Activated naive CD4-positive, alpha-beta T cell treated with anti-CD3 and anti-CD28 coated beads, Interleukin-2, amount 50 U/mL, for 24 hours (primary cell): ENCODE measurements around the gene TRAK1.
A peak's percentile ranks its signal among the peaks of the same experiment; 100 is the strongest.

ENCODE experiments used
- H3K27ac Mint-ChIP-seq: one replicate; pipeline ENCODE4 v1.8.0; 2021; ENCODE audit warnings: mild to moderate bottlenecking, mixed read lengths
- H3K27me3 Mint-ChIP-seq: one replicate; pipeline ENCODE4 v1.8.0; 2021; ENCODE audit warnings: mixed read lengths
- H3K36me3 Mint-ChIP-seq: one replicate; pipeline ENCODE4 v1.8.0; 2021; ENCODE audit warnings: mixed read lengths
- H3K4me1 Mint-ChIP-seq: one replicate; pipeline ENCODE4 v1.8.0; 2021; ENCODE audit warnings: mixed read lengths
- H3K4me3 Mint-ChIP-seq: one replicate; pipeline ENCODE4 v1.8.0; 2021; ENCODE audit warnings: mild to moderate bottlenecking, mixed read lengths
- H3K9me3 Mint-ChIP-seq: one replicate; pipeline ENCODE4 v1.8.0; 2021; ENCODE audit warnings: mixed read lengths

Gene TRAK1

DNA sequence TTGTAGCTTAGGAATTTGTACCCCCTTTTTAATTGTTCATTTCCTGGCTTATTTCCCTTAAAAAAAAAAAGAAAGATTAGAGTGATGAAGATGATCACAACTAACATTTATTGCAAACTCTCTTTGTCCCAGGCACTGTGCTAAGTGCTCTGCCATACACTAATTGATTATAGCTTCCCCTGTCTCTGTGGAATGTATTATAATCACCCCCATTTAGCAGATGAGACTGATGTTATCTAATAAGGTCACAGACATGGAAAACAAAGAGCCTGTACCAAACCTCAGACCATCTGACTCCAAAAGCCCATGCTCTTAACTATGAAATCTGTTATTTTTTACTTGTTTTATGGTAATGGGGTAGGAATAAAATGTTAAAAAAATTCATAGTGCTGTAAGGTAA lies 53.1 kb downstream of the TRAK1 start:
- H3K4me3 Mint-ChIP-seq, result no peak overlapping the region
- H3K9me3 Mint-ChIP-seq, result no peaks in the 10 kb centered on the region
- peaks cover 4% of the 10 kb centered on the region for H3K36me3 Mint-ChIP-seq
- H3K27me3 Mint-ChIP-seq, result no peaks in the 10 kb centered on the region
- peak overlapping the region; percentile 23 for H3K27ac Mint-ChIP-seq
- H3K4me1 Mint-ChIP-seq, result peaks cover 30% of the 10 kb centered on the region

DNA sequence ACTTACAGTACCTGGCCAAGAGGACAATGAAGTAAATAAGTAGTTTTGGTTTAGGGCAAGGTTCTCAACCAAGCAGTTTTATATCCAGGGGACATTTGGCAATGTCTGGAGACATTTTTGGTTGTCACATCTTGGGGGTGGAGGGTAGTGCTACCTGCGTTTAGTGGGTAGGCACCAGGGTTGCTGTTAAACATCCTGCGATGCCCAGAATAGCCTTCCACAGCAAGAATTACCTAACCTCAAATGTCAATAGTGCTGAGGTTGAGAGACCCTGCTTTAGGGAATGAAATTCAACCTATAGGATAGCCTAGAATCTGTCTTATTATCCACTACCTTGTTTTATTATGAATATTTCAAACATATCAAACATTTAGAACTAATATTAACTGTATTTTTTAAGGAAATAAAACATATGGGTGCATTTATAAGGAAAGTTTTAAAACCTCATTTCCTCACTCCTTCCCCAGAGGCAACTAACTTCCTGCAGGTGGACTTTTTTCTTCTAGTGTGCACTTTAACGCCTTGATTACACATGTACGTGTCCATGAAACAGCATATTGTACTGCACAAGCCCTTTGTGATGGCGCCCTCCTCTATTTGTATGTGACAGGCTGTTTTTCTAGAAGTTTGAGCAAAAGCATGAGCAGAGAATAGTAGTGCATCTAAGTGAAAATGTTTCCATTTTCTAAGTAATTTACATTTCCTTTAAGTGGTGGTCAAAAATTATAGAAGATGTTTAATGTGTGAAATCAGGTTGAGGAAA lies 57.1 kb downstream of the TRAK1 start:
- H3K27me3 Mint-ChIP-seq, result no peaks in the 10 kb centered on the region
- no peak overlapping the region for H3K27ac Mint-ChIP-seq
- H3K36me3 Mint-ChIP-seq, result peaks cover 4% of the 10 kb centered on the region
- peaks cover 33% of the 10 kb centered on the region for H3K4me1 Mint-ChIP-seq
- H3K9me3 Mint-ChIP-seq, result no peaks in the 10 kb centered on the region
- H3K4me3 Mint-ChIP-seq, result no peak overlapping the region

DNA sequence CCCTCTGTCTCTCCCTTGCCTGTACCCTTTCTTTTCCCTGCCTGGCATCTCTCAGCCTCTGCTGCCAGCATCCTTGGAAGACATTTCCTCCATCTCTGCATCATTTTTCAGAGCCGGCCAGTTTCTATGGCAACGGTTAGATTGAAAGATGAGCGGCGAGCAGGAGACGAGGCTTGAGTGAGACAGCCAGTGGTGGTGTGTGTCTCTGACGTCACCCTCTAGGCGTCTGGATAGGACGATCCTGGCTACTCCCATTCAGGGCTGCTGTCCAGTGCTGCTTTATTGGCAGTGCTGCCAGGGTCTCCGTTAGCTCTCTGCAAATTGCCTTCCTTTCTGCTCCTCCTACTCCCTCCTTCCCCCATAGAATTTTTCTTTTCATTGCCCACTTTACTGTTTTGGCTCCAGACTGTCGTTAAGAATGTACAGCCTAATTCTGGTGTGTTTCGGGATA lies 57.9 kb downstream of the TRAK1 start:
- no peaks in the 10 kb centered on the region for H3K27me3 Mint-ChIP-seq
- no peak overlapping the region for H3K4me3 Mint-ChIP-seq
- peaks cover 30% of the 10 kb centered on the region for H3K4me1 Mint-ChIP-seq
- H3K27ac Mint-ChIP-seq, result peak overlapping the region; percentile 51
- no peaks in the 10 kb centered on the region for H3K9me3 Mint-ChIP-seq
- peaks cover 4% of the 10 kb centered on the region for H3K36me3 Mint-ChIP-seq

- peaks cover 3% of the 10 kb centered on the region for H3K36me3 Mint-ChIP-seq
- no peaks in the 10 kb centered on the region for H3K27me3 Mint-ChIP-seq
- H3K4me1 Mint-ChIP-seq, result peaks cover 26% of the 10 kb centered on the region
- no peak overlapping the region for H3K4me3 Mint-ChIP-seq
- H3K9me3 Mint-ChIP-seq, result no peaks in the 10 kb centered on the region
- no peak overlapping the region for H3K27ac Mint-ChIP-seq
These were observed 58.4 kb downstream of the TRAK1 start for GRCh38 chr3:42149532-42149931.

DNA sequence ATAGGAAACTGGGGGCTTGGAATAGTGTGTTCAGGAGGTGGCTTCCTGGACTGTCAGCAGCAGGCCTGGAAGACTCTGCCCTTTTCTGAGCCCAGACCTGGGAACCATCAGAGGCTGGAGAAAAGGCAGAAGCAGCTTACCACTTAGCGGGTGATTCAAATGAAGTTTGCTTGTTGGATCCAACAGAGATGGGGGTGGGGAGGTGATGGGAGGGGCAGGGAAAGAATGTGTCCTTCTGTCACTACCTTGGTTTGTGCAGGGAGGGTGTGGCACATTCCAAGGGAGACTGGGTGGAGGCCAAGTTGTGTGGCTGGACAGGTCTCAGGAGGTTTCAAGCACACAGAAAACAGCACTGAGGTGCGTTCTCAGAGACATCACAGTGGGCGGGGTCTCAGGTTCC lies 58.8 kb downstream of the TRAK1 start:
- peaks cover 3% of the 10 kb centered on the region for H3K36me3 Mint-ChIP-seq
- H3K27ac Mint-ChIP-seq, result no peak overlapping the region
- H3K4me1 Mint-ChIP-seq, result peaks cover 26% of the 10 kb centered on the region

DNA sequence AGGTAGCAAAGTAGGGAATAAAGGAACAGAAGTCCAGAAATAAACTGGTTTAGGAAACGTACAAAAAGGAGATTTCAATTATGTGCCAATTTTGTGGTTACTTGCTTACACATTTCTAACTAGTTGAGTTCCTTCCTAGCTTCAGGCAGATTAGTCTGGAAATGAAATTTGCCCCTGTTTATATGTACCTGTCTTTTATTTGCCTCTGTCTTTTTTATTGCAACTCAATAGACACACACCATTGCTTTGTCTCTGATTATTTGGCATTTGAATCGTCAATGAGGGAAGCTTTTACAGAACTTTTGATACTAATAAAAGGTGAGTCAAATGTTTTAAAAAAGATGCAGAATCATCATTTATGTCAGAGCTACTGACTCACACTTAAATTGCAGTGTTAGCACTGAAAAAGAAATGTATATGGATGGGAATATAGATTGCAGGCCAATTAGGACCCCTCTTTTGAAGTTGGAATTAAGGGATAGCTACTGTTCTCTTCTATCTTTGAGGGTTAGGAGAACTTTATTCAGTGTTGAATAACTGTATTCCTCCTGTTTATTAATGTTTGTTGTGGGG lies 60.5 kb downstream of the TRAK1 start:
- Mint-ChIP-seq H3K9me3 (no peaks in the 10 kb centered on the region), H3K27ac (no peak overlapping the region), H3K36me3 (no peaks in the 10 kb centered on the region), H3K27me3 (no peaks in the 10 kb centered on the region), H3K4me3 (no peak overlapping the region), H3K4me1 (peaks cover 26% of the 10 kb centered on the region)

More for the DNA sequence above, 58.8 kb downstream of the TRAK1 start:
- no peak overlapping the region for H3K4me3 Mint-ChIP-seq
- H3K9me3 Mint-ChIP-seq, result no peaks in the 10 kb centered on the region
- no peaks in the 10 kb centered on the region for H3K27me3 Mint-ChIP-seq

- Mint-ChIP-seq H3K36me3 (no peaks in the 10 kb centered on the region), H3K27ac (no peak overlapping the region), H3K27me3 (no peaks in the 10 kb centered on the region), H3K4me3 (no peak overlapping the region), H3K9me3 (no peaks in the 10 kb centered on the region), H3K4me1 (peaks cover 20% of the 10 kb centered on the region)
These were observed 61.0 kb downstream of the TRAK1 start for GRCh38 chr3:42152193-42152592.

- Mint-ChIP-seq H3K4me3 (no peak overlapping the region), H3K4me1 (peaks cover 17% of the 10 kb centered on the region), H3K36me3 (no peaks in the 10 kb centered on the region), H3K9me3 (no peaks in the 10 kb centered on the region), H3K27ac (no peak overlapping the region), H3K27me3 (no peaks in the 10 kb centered on the region)
These were observed 61.9 kb downstream of the TRAK1 start for GRCh38 chr3:42153039-42153438.

GRCh38 chr3:42157540-42158538 lies 66.7 kb downstream of the TRAK1 start:
- H3K4me3 Mint-ChIP-seq, result no peak overlapping the region
- no peaks in the 10 kb centered on the region for H3K36me3 Mint-ChIP-seq
- H3K9me3 Mint-ChIP-seq, result no peaks in the 10 kb centered on the region
- H3K27me3 Mint-ChIP-seq, result no peaks in the 10 kb centered on the region
- no peak overlapping the region for H3K27ac Mint-ChIP-seq
- peaks cover 30% of the 10 kb centered on the region for H3K4me1 Mint-ChIP-seq

DNA sequence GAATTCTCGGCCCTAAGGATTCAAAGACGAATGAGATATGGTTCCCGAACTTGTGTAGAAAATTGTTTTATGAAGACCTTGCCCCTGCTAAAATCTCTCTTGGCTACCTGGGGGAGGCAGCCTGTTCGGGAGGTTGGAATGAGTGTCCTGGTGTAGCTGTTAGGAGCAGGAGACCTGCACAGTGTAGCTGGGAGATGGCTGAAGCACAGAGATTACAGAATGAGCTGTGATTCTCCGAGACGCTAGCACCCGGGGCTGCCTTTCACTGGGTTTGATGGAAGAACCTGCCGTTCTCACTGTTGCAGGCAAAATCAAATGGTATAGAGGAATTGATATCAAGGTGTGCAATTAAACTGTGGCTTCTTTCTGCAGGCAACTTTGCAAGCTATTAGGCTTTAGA lies 68.0 kb downstream of the TRAK1 start:
- Mint-ChIP-seq H3K4me3 (peak overlapping the region; percentile 49), H3K27me3 (no peaks in the 10 kb centered on the region), H3K27ac (peak overlapping the region; percentile 85), H3K9me3 (no peaks in the 10 kb centered on the region), H3K36me3 (no peaks in the 10 kb centered on the region), H3K4me1 (peaks cover 38% of the 10 kb centered on the region)

GRCh38 chr3:42159706-42160472 lies 68.7 kb downstream of the TRAK1 start:
- H3K27ac Mint-ChIP-seq, result peak overlapping the region; percentile 85
- no peaks in the 10 kb centered on the region for H3K27me3 Mint-ChIP-seq
- H3K4me3 Mint-ChIP-seq, result peak overlapping the region; percentile 49
- H3K4me1 Mint-ChIP-seq, result peaks cover 40% of the 10 kb centered on the region
- no peaks in the 10 kb centered on the region for H3K9me3 Mint-ChIP-seq
- H3K36me3 Mint-ChIP-seq, result no peaks in the 10 kb centered on the region

DNA sequence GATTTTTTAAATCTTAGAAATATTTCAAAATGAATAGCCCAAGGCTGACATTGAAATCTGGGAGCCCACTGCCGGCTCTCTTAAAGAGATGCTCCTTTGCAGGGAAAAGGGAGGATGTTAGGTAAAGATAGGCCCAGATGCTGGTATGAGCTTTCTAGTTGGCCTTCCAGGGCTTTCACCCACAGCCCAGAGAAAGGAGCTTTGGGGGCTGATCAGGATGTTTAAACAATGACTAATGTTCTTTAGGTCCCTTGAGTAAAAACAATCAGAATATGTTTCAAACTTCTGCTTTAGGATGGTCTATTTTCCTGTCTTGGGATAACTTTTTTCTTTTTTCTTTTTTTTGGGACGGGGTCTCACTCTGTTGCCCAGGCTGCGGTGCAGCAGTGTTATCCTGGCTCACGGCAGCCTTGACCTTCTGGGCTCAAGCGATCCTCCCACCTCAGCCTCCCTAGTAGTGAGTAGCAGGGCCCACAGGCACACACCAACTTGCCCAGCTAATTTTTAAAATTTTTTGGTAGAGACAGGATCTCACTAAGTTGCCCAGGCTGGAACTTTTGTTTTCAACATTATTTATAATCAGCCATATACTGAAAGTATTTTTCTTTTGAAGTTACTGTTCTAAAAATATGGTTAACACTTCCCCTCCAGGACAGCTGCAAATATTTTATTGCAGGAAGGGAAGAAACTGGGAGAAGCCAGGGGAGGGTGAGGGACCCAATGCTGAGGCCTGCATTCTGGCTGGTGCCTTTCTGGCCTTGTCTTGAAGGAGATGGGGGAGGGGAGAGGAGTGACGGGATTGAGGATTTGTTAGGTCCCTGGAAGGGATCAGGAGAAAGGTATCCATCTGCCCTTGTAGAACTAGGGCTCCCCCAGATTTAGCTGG lies 70.1 kb downstream of the TRAK1 start:
- H3K4me1 Mint-ChIP-seq, result peaks cover 40% of the 10 kb centered on the region
- H3K36me3 Mint-ChIP-seq, result no peaks in the 10 kb centered on the region
- H3K4me3 Mint-ChIP-seq, result no peak overlapping the region
- H3K27ac Mint-ChIP-seq, result no peak overlapping the region
- H3K27me3 Mint-ChIP-seq, result no peaks in the 10 kb centered on the region
- H3K9me3 Mint-ChIP-seq, result no peaks in the 10 kb centered on the region

- Mint-ChIP-seq H3K4me1 (peaks cover 40% of the 10 kb centered on the region), H3K4me3 (no peak overlapping the region), H3K9me3 (no peaks in the 10 kb centered on the region), H3K27ac (no peak overlapping the region), H3K27me3 (no peaks in the 10 kb centered on the region), H3K36me3 (no peaks in the 10 kb centered on the region)
These were observed 71.3 kb downstream of the TRAK1 start for GRCh38 chr3:42162462-42162861.

DNA sequence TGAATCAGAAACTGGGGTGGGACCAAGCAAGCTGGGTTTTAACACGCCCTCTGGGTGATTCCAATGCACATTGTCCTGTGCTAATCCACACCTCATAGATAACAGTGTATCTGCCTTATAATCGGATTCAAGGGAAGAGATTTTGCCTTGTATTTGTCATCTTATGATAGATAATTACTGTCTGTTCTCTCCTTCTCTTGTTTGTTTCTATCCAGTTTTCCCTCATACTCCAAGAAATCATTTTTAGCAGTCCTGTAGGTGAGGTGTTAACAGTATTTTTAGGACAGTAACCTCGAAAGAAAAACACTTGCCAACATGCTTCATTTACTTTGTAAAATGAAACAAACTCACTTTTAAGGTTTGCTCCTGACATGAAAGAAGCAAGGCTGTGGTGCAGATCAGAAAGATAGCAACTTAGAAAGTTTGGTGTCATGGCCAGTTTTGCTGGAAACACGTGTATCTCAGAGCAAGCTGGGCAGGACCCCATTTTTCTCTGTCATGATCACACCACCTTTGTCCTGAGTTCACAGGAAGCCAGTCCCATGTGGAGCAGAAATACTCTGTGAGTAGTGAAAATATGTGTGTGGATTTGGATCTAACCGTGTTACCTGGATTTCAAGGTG lies 72.6 kb downstream of the TRAK1 start:
- Mint-ChIP-seq H3K4me1 (peaks cover 37% of the 10 kb centered on the region), H3K27me3 (no peaks in the 10 kb centered on the region), H3K27ac (no peak overlapping the region), H3K9me3 (no peaks in the 10 kb centered on the region), H3K36me3 (no peaks in the 10 kb centered on the region), H3K4me3 (no peak overlapping the region)
